Suprapubic skin (tissue), 3 donors: ENCODE measurements around the gene CDH22.

Source experiments
- POLR2AphosphoS5 ChIP-seq, 3 donors: sonication (generic); formaldehyde crosslinking; IDR thresholded peaks; one replicate each; pipeline ENCODE4 v1.6.1; 2017; ENCODE audit warnings: antibody characterized with exemption in 3 of 3
- TF ChIP-seq, protein P1 (sequence below), 2 donors: fragments of 200-600 bp in 1 of 2; fragments of 450-650 bp in 1 of 2; sonication (generic) in 1 of 2; IDR thresholded peaks; one replicate each; pipeline ENCODE4 v1.5.1; 2016 to 2019; ENCODE audit warnings: antibody characterized with exemption in 2 of 2, mild to moderate bottlenecking in 1 of 2, moderate library complexity in 1 of 2

DNA sequence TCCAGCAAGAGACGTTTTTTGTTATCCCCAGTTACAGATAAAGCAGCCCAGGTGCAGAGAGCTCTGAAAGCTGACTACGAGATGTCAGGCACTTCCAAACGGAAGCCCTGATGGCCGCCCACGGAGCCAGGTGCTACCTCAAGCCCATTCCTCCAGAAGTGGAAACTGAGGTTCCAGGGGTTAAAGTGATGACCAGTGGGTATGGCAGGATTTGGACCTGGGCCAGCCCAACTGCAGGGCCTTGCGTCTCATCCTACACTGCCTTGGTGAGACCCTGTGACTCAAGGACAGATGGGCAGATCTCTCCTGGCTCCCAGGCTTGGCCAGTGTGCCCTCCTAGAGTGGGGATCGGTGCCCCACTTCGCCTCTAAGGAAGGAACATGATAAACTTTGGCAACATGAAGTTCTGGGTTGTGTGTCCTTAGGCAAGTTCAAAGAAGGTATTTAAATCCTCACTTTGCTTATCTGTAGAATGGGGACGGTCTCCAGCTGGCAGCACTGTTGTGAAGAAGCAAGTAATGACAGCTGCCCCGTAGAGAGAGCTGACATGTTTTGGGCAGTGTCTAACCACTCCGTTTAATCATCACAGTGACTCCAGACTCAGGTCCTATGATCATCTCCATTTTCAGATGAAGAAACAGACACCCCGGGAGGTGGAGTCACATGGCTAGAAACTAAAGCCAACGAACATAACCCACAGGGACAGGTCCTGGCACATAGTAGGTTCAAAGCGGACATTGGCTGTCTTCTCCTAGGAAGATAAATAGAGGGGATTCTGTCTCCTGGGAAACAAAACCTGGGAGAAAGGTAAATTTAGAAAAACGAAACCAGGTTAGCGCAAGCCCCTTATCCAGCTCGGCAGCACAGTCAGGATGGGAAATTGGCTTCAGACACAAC lies 34.4 kb upstream of the CDH22 start:
- TF ChIP-seq POLR2AphosphoS5 (IDR thresholded peaks at IDR 0.05), result no peak
- TF ChIP-seq, protein P1, sequence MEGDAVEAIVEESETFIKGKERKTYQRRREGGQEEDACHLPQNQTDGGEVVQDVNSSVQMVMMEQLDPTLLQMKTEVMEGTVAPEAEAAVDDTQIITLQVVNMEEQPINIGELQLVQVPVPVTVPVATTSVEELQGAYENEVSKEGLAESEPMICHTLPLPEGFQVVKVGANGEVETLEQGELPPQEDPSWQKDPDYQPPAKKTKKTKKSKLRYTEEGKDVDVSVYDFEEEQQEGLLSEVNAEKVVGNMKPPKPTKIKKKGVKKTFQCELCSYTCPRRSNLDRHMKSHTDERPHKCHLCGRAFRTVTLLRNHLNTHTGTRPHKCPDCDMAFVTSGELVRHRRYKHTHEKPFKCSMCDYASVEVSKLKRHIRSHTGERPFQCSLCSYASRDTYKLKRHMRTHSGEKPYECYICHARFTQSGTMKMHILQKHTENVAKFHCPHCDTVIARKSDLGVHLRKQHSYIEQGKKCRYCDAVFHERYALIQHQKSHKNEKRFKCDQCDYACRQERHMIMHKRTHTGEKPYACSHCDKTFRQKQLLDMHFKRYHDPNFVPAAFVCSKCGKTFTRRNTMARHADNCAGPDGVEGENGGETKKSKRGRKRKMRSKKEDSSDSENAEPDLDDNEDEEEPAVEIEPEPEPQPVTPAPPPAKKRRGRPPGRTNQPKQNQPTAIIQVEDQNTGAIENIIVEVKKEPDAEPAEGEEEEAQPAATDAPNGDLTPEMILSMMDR (IDR thresholded peaks at IDR 0.05), result no peak
